IMR-90 (cell line): ENCODE results near the gene CPTP. TPM values are rescaled to one million over a fixed set of nuclear protein-coding genes. Genes with fewer than 3 reads are reported as not detected.

ENCODE experiments used
- CEBPB ChIP-seq: IDR thresholded peaks from 2 replicates; pipeline ENCODE4 v1.6.1; 2012; ENCODE audit warnings: low read depth, low read length, improper control_type of control experiment
- MAFK ChIP-seq: IDR thresholded peaks from 2 replicates; pipeline ENCODE4 v1.6.1; 2012; ENCODE audit warnings: low read depth, low read length, improper control_type of control experiment
- MAZ ChIP-seq: IDR thresholded peaks from 2 replicates; pipeline ENCODE4 v1.6.1; 2012; ENCODE audit warnings: low read depth, mild to moderate bottlenecking, low read length, improper control_type of control experiment, moderate library complexity, borderline replicate concordance
- POLR2A ChIP-seq: IDR thresholded peaks from 2 replicates; pipeline ENCODE4 v1.6.1; 2012; ENCODE audit warnings: mild to moderate bottlenecking, low read depth, low read length
- RCOR1 ChIP-seq: IDR thresholded peaks from 2 replicates; pipeline ENCODE4 v1.6.1; 2012; ENCODE audit warnings: mild to moderate bottlenecking, low read length, improper control_type of control experiment; ENCODE audit not compliant: insufficient replicate concordance
- SMC3 ChIP-seq: fragments of 150-350 bp; IDR thresholded peaks from 2 replicates; pipeline ENCODE4 v1.6.1; 2016; ENCODE audit warnings: low read depth, mild to moderate bottlenecking, antibody characterized with exemption, low read length, moderate library complexity
- polyA plus RNA-seq, 3 experiments: library from polyadenylated mRNA; depleted of rRNA; stranded (reverse); fragments of >200 nt; gene quantifications; 2 replicates each; pipeline ENCODE4 v1.2.3, GENCODE V29; 2012; ENCODE audit warnings: low replicate concordance in 1 of 3
- total RNA-seq: library from RNA; depleted of rRNA; stranded (reverse); fragments of >200 nt; gene quantifications from 2 replicates; pipeline ENCODE4 v1.2.3, GENCODE V29; 2012
- TF ChIP-seq, protein P1 (sequence below): fragments of 150-350 bp; IDR thresholded peaks from 2 replicates; pipeline ENCODE4 v1.6.1; 2016; ENCODE audit warnings: low read depth, mild to moderate bottlenecking, low read length, moderate library complexity, borderline replicate concordance

CPTP gene
- total and polyA plus RNA-seq, 2 of the 4 experiments (the other 2 are of a cell fraction) = 2.7 to 12.1 TPM

DNA sequence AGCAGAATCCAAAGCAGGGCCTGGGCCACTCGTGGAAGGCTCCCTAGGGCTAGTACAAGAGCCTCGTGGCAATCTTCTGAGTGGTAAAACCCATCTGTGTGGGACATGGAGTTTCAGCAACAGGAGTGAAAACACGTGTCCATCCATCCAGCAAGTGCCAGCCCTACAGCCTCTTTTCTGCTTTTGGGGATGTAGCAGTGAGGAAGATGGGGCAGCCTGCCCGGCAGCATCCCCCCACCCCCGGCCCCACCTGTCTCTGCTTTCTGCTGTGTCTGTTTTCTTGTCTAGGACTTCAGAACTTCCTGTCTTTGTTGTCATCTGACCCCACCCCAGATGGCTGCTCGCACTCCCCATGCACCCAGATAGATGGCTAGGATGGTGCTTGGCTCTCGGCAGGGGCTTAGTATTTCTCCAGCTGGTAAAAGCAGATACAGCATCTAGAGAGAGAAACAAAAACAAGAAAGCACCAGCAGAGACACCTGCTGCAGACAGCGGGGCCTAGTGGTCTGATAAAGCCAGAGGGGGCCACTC, 1.5 kb downstream of the CPTP start (continued):
- TF ChIP-seq, protein P1, sequence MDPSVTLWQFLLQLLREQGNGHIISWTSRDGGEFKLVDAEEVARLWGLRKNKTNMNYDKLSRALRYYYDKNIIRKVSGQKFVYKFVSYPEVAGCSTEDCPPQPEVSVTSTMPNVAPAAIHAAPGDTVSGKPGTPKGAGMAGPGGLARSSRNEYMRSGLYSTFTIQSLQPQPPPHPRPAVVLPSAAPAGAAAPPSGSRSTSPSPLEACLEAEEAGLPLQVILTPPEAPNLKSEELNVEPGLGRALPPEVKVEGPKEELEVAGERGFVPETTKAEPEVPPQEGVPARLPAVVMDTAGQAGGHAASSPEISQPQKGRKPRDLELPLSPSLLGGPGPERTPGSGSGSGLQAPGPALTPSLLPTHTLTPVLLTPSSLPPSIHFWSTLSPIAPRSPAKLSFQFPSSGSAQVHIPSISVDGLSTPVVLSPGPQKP = no peak
- no peak for TF ChIP-seq MAFK
- TF ChIP-seq SMC3 = no peak
- TF ChIP-seq POLR2A = no peak
- no peak for TF ChIP-seq CEBPB
- no peak for TF ChIP-seq MAZ
- no peak for TF ChIP-seq RCOR1
